B cell (primary cell): ENCODE data around the gene SLC1A1.
"Not testable (repeated sequence)": the region's sequence is repeated elsewhere in the genome, so short reads cannot be mapped to it uniquely, and the experiment has no call there.

ENCODE experiments used
- EZH2 ChIP-seq: IDR thresholded peaks from 2 replicates; pipeline ENCODE4 v1.6.1; 2012; ENCODE audit warnings: borderline replicate concordance, low read depth, mild to moderate bottlenecking, moderate library complexity, low read length; ENCODE audit not compliant: insufficient read depth, poor library complexity, severe bottlenecking
- TF ChIP-seq, protein P1 (sequence below): fragments of 200-600 bp; IDR thresholded peaks from one replicate; pipeline ENCODE4 v1.8.0; 2022; ENCODE audit warnings: antibody characterized with exemption, mild to moderate bottlenecking

DNA sequence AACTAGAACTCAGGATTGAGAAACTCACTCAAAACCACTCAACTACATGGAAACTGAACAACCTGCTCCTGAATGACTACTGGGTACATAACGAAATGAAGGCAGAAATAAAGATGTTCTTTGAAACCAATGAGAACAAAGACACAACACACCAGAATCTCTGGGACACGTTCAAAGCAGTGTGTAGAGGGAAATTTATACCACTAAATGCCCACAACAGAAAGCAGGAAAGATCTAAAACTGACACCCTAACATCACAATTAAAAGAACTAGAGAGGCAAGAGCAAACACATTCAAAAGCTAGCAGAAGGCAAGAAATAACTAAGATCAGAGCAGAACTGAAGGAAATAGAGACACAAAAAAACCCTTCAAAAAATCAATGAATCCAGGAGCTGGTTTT is 43.6 kb downstream of the SLC1A1 start:
- TF ChIP-seq, protein P1, sequence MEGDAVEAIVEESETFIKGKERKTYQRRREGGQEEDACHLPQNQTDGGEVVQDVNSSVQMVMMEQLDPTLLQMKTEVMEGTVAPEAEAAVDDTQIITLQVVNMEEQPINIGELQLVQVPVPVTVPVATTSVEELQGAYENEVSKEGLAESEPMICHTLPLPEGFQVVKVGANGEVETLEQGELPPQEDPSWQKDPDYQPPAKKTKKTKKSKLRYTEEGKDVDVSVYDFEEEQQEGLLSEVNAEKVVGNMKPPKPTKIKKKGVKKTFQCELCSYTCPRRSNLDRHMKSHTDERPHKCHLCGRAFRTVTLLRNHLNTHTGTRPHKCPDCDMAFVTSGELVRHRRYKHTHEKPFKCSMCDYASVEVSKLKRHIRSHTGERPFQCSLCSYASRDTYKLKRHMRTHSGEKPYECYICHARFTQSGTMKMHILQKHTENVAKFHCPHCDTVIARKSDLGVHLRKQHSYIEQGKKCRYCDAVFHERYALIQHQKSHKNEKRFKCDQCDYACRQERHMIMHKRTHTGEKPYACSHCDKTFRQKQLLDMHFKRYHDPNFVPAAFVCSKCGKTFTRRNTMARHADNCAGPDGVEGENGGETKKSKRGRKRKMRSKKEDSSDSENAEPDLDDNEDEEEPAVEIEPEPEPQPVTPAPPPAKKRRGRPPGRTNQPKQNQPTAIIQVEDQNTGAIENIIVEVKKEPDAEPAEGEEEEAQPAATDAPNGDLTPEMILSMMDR: not testable (repeated sequence)
- TF ChIP-seq EZH2: not testable (repeated sequence)
